ENCODE data around the gene PCDHB13.
"Not testable (repeated sequence)": the region's sequence is repeated elsewhere in the genome, so short reads cannot be mapped to it uniquely, and the experiment has no call there.

DNA sequence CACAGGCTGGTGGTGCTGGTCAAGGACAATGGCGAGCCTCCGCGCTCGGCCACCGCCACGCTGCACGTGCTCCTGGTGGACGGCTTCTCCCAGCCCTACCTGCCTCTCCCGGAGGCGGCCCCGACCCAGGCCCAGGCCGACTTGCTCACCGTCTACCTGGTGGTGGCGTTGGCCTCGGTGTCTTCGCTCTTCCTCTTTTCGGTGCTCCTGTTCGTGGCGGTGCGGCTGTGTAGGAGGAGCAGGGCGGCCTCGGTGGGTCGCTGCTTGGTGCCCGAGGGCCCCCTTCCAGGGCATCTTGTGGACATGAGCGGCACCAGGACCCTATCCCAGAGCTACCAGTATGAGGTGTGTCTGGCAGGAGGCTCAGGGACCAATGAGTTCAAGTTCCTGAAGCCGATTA lies 2.3 kb downstream of the PCDHB13 start:
- TF ChIP-seq CTCF (IDR thresholded peaks at IDR 0.05); ZFX (IDR thresholded peaks at IDR 0.05; ENCODE audit: borderline replicate concordance): not testable (repeated sequence)

Measured in 22Rv1 (cell line).